Endodermal cell (in vitro differentiated cells): ENCODE measurements around the gene CCDC57. TPM values are rescaled to one million over a fixed set of nuclear protein-coding genes. Genes with fewer than 3 reads are reported as not detected.
A peak's percentile ranks its signal among the peaks of the same experiment; 100 is the strongest.

Experiments
- DNase-seq: peaks from one replicate; pipeline ENCODE4 v3.0.0-alpha.2; 2017
- H3K27ac ChIP-seq: 2 replicates; pipeline ENCODE4 v1.5.1; 2013; ENCODE audit warnings: mild to moderate bottlenecking, low read depth, low read length, moderate library complexity
- H3K27me3 ChIP-seq: 2 replicates; pipeline ENCODE4 v1.6.1; 2013; ENCODE audit warnings: mild to moderate bottlenecking, low read length, moderate library complexity; ENCODE audit not compliant: insufficient read depth, control insufficient read depth, poor library complexity, severe bottlenecking
- H3K36me3 ChIP-seq: 2 replicates; pipeline ENCODE4 v1.7.0; 2013; ENCODE audit warnings: mild to moderate bottlenecking, low read length, moderate library complexity; ENCODE audit not compliant: control insufficient read depth, insufficient read depth
- H3K4me1 ChIP-seq: one replicate; pipeline ENCODE4 v1.7.0; 2013; ENCODE audit warnings: low read length; ENCODE audit not compliant: control insufficient read depth, insufficient read depth
- H3K4me3 ChIP-seq: 2 replicates; pipeline ENCODE4 v1.5.1; 2013; ENCODE audit warnings: mild to moderate bottlenecking, low read length, moderate library complexity
- H3K9ac ChIP-seq: 2 replicates; pipeline ENCODE4 v1.6.1; 2013; ENCODE audit warnings: mild to moderate bottlenecking, low read length, moderate library complexity; ENCODE audit not compliant: poor library complexity, severe bottlenecking; ENCODE audit errors: extremely low read depth
- H3K9me3 ChIP-seq: 2 replicates; pipeline ENCODE4 v1.6.1; 2013; ENCODE audit warnings: mild to moderate bottlenecking, low read length, moderate library complexity; ENCODE audit not compliant: control insufficient read depth
- H3K27ac Mint-ChIP-seq: 2 replicates; pipeline ENCODE4 v1.8.0; 2020; ENCODE audit warnings: mixed read lengths
- H3K27me3 Mint-ChIP-seq: 2 replicates; pipeline ENCODE4 v1.8.0; 2021; ENCODE audit warnings: mild to moderate bottlenecking, mixed read lengths; ENCODE audit not compliant: insufficient read depth
- H3K36me3 Mint-ChIP-seq: 2 replicates; pipeline ENCODE4 v1.8.0; 2020; ENCODE audit warnings: low read depth, mixed read lengths
- H3K4me1 Mint-ChIP-seq: 2 replicates; pipeline ENCODE4 v1.8.0; 2020; ENCODE audit warnings: mixed read lengths
- H3K4me3 Mint-ChIP-seq: 2 replicates; pipeline ENCODE4 v1.8.0; 2020; ENCODE audit warnings: mild to moderate bottlenecking, moderate library complexity, mixed read lengths
- H3K9me3 Mint-ChIP-seq: 2 replicates; pipeline ENCODE4 v1.8.0; 2020; ENCODE audit warnings: mild to moderate bottlenecking, mixed read lengths
- CTCF ChIP-seq: fragments of 200-600 bp; sonication (generic); conservative IDR thresholded peaks from 2 replicates; pipeline ENCODE4 v1.5.0; 2021; ENCODE audit warnings: antibody characterized with exemption, mild to moderate bottlenecking
- WGBS, 2 experiments: methylation state at CpG; one replicate each; pipeline versions ENCODE4 v1.1.5 to v1.1.7; 2013; ENCODE audit warnings: missing lambda C conversion rate in 2 of 2, mixed read lengths in 1 of 2; ENCODE audit not compliant: insufficient coverage in 1 of 2, insufficient read length in 1 of 2; 5-methylcytosine and 5-hydroxymethylcytosine counted together
- total RNA-seq, 2 donors: library from RNA; stranded (reverse); fragmentation: NEBNext Ultra II Directional in 1 of 2; extraction: Animal tissue kit (Norgen Biotek cat#: 25700) in 1 of 2; gene quantifications; 2 replicates in 1 of 2; 3 replicates in 1 of 2; pipeline ENCODE4 v1.2.1, GENCODE V29; 2021

The CCDC57 gene
- total RNA-seq, 2 donors from 2014 or later = 61.8 to 82.8 TPM

GRCh38 chr17:82205720-82206508, 6.7 kb downstream of the CCDC57 start:
- Histone ChIP-seq H3K9ac (no peak overlapping the region), H3K4me3 (no peak overlapping the region), H3K36me3 (no peaks in the 10 kb centered on the region), H3K27ac (no peak overlapping the region), H3K27me3 (no peaks in the 10 kb centered on the region), H3K9me3 (no peaks in the 10 kb centered on the region), H3K4me1 (no peaks in the 10 kb centered on the region)
- DNase-seq = peak; percentile 95
- H3K36me3 Mint-ChIP-seq = peaks cover 7% of the 10 kb centered on the region
- WGBS, 2 experiments = 35 to 43% methylated on average over 15 to 21 of the region's 21 CpGs
- no peak overlapping the region for H3K4me3 Mint-ChIP-seq
- no peaks in the 10 kb centered on the region for H3K9me3 Mint-ChIP-seq
- H3K4me1 Mint-ChIP-seq = peaks cover 7% of the 10 kb centered on the region
- peak overlapping the region; percentile 68 for H3K27ac Mint-ChIP-seq
- TF ChIP-seq CTCF = peak; percentile 85
- no peaks in the 10 kb centered on the region for H3K27me3 Mint-ChIP-seq

- no peaks in the 10 kb centered on the region for H3K9me3 ChIP-seq
- Mint-ChIP-seq H3K27me3 (no peaks in the 10 kb centered on the region), H3K4me1 (peaks cover 7% of the 10 kb centered on the region), H3K36me3 (peaks cover 12% of the 10 kb centered on the region), H3K27ac (no peak overlapping the region), H3K4me3 (no peak overlapping the region), H3K9me3 (no peaks in the 10 kb centered on the region)
- no peak overlapping the region for H3K4me3 ChIP-seq
- peaks cover under 1% of the 10 kb centered on the region for H3K36me3 ChIP-seq
- H3K27me3 ChIP-seq = no peaks in the 10 kb centered on the region
- no peak overlapping the region for H3K9ac ChIP-seq
- H3K4me1 ChIP-seq = no peaks in the 10 kb centered on the region
- WGBS, 2 experiments = 85% methylated on average over 22 to 25 of the region's 25 CpGs
- H3K27ac ChIP-seq = no peak overlapping the region
- DNase-seq = no peak
- TF ChIP-seq CTCF = no peak
Measured at GRCh38 chr17:82204831-82205719, 7.6 kb downstream of the CCDC57 start.

- DNase-seq = no peak
- H3K4me3 Mint-ChIP-seq = no peak overlapping the region
- Histone ChIP-seq H3K27me3 (no peaks in the 10 kb centered on the region), H3K4me1 (no peaks in the 10 kb centered on the region), H3K27ac (no peak overlapping the region), H3K9me3 (no peaks in the 10 kb centered on the region), H3K9ac (no peak overlapping the region), H3K4me3 (no peak overlapping the region), H3K36me3 (peaks cover 3% of the 10 kb centered on the region)
- H3K27ac Mint-ChIP-seq = no peak overlapping the region
- 88 to 91% methylated on average over 12 to 19 of the region's 19 CpGs for WGBS, 2 experiments
- H3K9me3 Mint-ChIP-seq = no peaks in the 10 kb centered on the region
- peaks cover 7% of the 10 kb centered on the region for H3K4me1 Mint-ChIP-seq
- no peak for TF ChIP-seq CTCF
- H3K27me3 Mint-ChIP-seq = no peaks in the 10 kb centered on the region
- peaks cover 23% of the 10 kb centered on the region for H3K36me3 Mint-ChIP-seq
Measured at GRCh38 chr17:82203920-82204319, 8.7 kb downstream of the CCDC57 start.
